ENCODE results near the gene ZPBP.

GRCh38 chr7:50022991-50023390 lies 70.1 kb downstream of the ZPBP start:
- no peak for TF ChIP-seq CTCF (IDR thresholded peaks at IDR 0.05)
- TF ChIP-seq EZH2 (IDR thresholded peaks at IDR 0.05; ENCODE audit: borderline replicate concordance, insufficient read depth, low read depth, low read length, poor library complexity, severe bottlenecking) = no peak

Data from B cell (primary cell).